Posterior vena cava (tissue), 2 donors: ENCODE measurements around the gene ARL4D. TPM values are rescaled to one million over a fixed set of nuclear protein-coding genes. Genes with fewer than 3 reads are reported as not detected.
"Not testable (repeated sequence)": the region's sequence is repeated elsewhere in the genome, so short reads cannot be mapped to it uniquely, and the experiment has no call there.

Experiments
- DNase-seq: peaks from one replicate; pipeline ENCODE4 v3.0.0-alpha.2; 2020; ENCODE audit warnings: low spot score
- intact Hi-C, 2 donors: fragments of 100-400 bp; cut with DNase I; formaldehyde crosslinking; loops; one replicate each; pipeline versions ENCODE4 v1.14.1 to v1.14.2; 2022 to 2023
- total RNA-seq, 2 donors: library from RNA; stranded (reverse); fragmentation: NEBNext Ultra II Directional; extraction: Animal tissue kit (Norgen Biotek cat#: 25700); gene quantifications; one replicate each; pipeline ENCODE4 v1.2.1, GENCODE V29; 2021
- donor health status: DM: yes; HTN: yes; CAD: no.
- donor health status: DM: yes; HTN: yes; CAD: no.

The ARL4D gene
- total RNA-seq, 2 donors from 2014 or later: 16.1 to 24.3 TPM

DNA sequence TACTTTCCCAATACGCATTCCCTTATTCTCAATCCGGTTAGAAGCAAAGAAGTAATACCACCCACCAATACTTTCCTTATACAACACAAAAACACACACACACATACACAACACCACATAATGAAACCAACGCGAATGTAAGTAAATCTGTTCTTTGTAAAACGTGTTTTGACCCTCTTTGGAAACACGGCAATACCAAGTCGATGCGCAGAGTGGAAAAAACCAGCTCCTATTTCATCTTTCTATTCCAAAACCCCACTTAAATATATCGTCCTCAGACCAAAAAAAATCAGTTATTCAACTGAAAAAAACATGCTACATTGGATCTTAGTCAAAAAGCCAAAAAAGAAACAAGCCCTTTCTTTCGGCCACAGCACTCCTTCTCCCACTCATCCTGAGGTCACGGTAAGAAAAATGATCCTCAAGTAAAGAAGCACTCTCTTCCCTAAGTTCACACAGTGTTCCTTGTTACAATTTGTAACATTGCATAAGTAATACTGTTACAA is 31.0 kb upstream of the ARL4D start:
- DNase-seq: no peak
- intact Hi-C loops: no loop called here

DNA sequence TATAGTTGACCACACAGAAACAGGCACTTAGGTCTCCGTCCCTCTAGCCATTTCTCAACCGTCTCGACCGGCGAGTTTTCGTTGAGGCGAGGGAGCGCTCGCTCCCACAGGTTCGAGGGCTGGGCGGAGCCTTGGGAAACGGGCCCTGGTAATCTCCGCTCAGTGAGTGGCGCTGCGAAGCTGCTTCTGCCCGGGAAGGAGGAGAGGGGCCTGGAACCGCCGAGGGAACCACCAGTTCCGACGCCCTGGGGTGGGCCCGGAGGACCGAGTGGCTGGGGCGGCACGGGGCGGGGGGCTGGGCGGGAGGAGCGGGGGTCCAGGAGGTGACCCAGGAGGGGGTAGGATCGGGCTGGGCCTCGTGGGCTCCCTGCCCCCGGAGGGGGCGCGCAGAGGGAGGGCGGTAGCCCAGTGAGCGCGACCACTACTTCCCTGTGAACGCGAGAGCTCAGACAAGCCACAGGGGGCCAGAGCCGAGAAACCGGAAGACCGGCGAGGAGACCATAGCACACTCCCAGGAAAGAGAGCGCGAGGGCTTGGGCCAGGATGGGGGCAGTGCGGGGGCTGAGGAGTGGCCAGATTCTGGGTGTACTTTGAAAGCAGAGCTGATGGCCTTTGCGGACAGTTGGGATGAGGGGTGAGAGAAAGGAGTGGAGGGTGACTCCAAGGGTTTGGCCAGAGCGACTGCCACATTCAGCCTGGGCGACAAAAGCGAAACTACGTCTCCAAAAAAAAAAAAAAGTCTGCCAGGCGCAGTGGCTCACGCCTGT is 29.9 kb upstream of the ARL4D start:
- intact Hi-C loops: no loop called here
- peak; percentile 94 for DNase-seq

DNA sequence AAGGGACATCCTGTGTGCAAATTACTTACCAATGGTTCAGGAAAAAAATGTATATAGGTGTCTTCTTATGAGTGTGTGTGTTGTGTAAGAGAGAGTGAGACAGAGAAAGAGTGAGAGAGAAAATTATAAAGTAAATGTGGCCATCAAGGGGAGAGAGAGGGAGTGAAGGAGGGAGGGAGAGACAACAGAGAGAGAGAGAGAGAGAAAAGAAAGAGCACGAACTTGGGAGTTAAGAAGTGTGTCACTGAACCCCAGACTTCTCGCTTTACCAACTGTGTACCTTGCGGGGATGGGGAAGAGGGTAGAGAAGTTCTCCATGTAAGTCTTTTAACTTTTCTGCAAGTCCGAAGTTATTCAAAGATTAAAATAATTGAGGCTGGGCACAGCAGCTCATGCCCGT is 28.8 kb upstream of the ARL4D start:
- intact Hi-C loops: no loop called here

DNA sequence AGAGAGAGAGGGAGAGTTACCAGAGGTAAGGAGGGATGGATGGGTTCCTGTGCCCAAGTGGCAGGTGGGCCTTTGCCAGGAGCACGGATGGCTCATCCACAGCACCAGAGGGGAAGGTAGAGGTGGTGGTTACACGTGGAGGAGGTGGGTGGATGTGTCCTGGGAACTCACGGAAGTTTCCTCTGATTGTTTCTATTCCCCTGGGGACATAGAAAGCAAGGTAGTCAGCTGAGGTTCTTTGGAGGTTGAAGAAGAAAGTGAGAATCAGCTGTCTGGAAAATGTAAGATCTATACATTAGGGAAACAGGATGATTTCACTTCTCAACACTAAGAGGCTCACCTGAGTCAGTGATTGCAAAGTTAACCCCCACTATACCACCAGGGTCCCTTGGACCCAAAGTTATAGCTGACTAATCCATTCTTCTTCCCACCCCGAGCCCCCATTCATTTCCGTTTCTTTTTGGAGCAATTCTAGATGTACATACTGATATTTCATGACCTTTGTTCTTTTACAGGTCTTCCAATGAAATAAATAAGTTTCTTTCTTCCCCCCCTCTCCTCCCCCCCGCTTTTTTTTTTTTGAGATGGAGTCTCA is 27.5 kb upstream of the ARL4D start:
- intact Hi-C loops: no loop called here
- no peak for DNase-seq

More for the DNA sequence above, 28.8 kb upstream of the ARL4D start:
- no peak for DNase-seq

DNA sequence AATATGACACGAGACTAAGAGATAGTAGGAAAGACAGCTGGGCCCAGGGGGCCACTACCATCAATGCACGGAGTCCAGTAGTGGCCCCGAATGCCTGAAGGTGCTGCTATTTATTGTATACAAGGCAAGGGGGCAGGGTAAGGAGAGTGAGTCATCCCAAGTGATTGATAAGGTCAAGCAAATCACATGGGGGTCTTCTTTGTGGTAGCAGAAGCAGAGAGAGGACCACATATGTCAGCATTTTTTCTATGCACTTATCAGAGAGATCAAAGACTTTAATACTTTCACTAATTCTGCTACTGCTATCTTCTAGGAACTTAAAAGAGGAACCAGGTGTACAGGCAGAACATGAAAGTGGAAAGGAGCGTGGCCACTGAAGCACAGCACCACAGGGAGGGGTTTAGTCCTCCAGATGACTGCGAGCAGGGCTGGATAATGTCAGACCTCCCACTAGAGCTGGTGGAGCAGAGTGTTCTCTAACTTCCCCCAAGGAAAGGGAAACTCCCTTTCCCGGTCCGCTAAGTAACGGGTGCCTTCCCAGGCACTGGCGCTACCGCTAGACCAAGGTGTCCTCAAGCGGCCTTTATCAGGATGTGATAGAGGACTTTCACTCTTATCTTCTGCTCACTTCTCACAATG is 26.4 kb upstream of the ARL4D start:
- intact Hi-C loops: no loop called here

DNA sequence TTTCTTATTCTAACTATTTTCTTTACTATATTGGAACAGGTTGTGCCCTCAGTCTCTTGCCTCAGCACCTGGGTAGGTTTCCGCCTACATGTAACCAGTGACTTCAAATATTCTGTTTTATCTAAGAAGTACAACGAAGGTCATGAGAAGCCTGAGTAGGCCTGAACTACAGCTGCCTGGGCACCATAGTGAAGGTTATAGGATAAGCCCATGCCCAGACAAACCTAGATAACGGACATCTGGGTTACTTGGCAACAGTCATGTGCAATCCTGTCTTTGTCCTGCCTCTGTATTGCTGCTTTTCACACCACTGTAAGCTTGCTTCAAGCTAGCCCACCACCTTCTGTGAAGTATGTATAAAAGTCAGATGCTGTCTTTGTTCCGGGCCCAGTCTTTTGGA is 25.4 kb upstream of the ARL4D start:
- intact Hi-C loops: no loop called here
- no peak for DNase-seq

More for the DNA sequence above, 26.4 kb upstream of the ARL4D start:
- DNase-seq: no peak

DNA sequence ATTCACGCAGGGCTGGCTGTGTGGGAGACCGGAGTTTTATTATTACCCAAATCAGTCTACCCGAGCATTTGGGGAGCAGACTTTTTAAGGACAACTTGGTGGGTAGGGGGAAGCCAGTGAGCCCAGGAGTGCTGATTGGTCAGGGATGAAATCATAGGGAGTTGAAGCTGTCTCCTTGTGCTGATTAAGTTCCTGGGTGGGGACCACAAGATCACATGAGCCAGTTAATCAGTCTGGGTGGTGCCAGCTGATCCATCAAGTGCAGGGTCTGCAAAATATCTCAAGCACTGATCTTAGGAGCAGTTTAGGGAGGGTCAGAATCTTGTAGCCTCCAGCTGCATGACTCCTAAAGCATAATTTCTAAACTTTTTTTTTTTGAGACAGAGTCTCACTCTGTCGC is 22.9 kb upstream of the ARL4D start:
- DNase-seq, intact Hi-C loops: not testable (repeated sequence)

DNA sequence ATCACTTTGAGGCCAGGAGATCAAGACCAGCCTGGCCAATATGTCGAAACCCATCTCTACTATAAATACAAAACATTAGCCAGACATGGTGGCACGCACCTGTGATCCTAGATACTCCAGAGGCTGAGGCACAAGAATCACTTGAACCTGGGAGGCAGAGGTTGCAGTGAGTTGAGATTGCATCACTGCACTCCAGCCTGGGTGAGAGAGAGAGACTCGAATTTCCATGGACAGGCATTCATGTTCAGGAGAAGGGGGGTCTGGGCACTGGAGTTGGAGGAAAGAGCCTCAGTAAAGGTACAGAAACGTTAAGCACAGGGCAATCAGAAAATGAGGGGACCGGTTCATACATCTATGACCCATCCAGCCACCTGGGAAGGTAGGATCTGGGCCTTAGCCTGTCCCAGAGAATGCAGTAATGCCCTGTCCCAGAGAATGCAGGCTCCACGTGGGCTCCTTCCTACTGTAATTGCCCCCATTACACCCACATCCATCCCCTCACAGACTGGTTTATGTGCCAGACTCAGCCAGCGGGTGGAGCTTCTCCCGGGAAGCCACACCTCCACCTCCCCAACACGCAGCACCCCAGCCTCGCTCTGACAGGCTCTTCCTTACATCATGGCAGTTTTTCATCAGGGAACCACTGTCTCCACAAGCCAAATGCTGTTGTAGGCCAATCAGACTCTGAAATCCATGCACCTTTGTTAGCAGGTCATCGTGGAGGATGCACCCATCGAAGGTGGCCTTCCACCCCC is 21.6 kb upstream of the ARL4D start:
- intact Hi-C loops: no loop called here
- DNase-seq: no peak

DNA sequence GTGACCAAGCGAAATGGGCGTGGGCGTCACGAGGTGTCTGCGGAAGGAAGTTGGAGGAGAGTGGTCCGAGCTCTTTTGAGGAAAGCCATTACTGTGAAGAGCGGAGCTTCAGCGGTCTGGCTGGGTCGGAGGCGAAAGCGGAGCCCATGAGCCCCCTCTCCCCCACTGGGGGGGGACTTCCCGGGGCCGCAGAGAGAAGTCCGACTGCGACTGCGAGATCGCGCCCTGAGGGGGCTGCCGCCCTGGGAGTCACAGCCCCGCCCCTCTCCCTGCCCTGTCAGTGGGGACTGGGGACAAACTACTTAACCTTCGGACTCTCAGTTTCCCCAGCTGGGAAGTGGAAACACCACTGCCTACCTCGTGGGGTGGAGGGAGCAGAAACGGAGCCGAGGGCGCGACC is 20.0 kb upstream of the ARL4D start:
- no peak for DNase-seq
- intact Hi-C loops: no loop called here

DNA sequence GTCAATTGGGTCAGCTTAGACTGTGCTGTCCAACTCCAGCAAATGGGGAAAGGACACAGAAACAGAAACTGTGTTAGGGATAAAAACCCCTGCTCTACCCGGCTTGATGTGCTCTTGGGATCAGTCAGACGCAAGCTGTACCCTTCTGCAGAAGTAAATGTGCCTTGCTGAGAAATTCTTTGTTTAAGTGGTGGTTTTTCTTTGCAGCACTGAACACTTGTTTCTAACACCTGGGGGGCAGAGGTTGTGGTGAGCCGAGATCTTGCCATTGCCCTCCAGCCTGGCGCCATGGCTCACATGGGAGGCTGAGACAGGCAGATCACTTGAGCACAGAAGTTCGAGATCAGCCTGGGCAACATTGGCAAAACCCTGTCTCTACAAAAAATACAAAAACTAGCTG is 18.5 kb upstream of the ARL4D start:
- no peak for DNase-seq
- intact Hi-C loops: no loop called here

DNA sequence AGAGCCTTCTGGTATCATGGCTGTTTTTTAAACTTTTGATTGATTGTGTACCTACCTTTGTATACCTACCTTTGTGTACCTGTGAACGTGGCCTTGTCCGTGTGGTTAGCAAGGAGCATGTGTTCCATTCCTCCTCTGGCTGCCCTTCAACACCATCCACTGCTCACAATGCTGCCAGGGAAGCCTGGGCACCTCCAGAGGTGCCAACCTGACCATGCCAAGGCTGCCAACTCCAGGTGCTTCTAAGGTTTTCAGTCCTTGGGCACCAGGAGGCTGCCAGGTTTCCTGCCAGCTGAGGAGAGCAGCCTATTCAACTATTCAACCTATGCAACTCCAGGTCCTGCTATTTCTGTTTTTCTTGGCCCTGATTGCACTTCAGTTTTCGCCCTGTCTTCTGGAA is 17.6 kb upstream of the ARL4D start:
- intact Hi-C loops: no loop called here
- no peak for DNase-seq

DNA sequence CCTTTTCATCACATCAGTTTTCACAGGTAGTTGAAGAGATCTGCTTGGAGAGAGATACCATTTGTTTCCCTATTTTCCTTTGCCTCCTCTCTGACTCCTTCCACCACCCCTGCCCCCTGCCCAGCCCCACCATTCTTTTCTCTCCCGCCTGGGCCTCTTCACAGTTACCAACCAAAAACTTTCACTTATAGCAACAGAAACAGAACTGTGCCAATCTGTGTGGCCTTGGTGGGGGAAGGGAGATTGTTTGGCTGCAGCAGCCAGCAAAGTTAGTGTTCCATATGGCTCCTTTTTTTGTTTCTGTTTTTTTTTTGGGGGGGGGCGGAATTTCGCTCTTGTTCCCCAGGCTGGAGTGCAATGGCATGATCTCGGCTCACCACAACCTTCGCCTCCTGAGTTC is 17.2 kb upstream of the ARL4D start:
- DNase-seq: no peak

DNA sequence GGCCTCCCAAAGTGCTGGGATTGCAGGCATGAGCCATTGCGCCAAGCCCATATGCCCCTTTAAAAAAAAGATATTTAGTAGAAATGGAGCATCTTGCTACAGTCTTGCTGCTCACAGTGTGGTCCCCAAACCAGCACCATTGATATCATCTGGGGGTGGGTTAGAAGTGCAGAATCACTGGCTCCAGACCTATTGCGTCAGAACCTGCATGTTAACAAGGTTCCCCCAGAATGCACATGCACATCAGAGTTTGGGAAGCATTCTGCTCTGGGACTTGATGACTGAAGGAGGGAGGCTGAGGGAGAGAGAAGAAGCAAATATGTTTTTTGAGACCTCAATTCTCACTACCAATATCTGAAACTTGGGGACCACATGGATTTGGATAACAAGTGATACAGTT is 16.0 kb upstream of the ARL4D start:
- no peak for DNase-seq
- intact Hi-C loops: no loop called here

More for the DNA sequence above, 17.2 kb upstream of the ARL4D start:
- intact Hi-C loops: no loop called here

DNA sequence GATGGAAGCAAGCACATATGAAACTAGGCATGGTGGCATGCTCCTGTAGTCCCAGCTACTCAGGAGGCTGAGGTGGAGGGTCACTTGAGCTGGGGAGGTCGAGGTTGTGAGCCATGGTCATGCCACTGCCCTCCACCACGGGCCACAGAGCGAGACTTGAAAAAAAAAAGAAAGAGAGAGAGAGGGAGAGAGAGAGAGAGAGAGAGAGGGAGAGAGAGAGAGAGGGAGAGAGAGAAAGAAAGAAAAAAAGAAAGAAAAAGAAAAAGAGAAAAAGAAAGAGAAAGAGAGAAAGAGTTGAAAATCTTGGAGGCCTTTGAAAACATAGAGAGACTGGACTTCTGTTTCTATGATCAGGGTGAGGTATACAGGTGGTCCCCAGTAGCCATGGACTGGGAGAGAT is 15.4 kb upstream of the ARL4D start:
- no peak for DNase-seq
- intact Hi-C loops: no loop called here

DNA sequence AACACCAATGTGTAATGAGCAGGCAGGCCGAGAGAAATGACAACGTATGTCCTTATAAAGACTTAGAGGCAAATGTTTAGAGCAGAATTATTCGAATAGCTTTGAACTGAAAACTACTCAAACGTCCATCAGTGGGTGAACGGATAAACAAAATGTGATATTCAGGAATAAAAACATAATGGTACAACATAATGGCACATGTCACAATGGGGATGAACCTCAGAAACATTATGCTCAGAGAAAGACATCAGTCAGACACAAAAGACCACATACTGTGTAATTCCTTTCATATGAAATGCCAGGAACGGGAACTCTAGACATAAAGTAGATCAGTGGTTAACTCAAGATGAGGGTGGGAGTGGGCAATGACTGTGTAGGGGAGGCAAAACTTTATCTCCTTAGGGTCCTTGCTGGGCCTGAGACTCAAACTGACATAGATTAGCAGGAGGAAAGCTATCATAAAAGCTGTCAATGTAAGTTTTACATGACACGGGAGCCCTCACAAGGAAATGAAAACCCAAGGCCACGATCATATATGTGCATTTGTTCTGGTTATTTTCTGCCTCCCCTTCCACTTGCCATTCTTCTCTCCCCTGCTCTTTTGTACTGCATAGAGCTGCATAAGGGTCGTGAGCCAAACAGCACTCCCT is 14.8 kb upstream of the ARL4D start:
- intact Hi-C loops: no loop called here
- no peak for DNase-seq

DNA sequence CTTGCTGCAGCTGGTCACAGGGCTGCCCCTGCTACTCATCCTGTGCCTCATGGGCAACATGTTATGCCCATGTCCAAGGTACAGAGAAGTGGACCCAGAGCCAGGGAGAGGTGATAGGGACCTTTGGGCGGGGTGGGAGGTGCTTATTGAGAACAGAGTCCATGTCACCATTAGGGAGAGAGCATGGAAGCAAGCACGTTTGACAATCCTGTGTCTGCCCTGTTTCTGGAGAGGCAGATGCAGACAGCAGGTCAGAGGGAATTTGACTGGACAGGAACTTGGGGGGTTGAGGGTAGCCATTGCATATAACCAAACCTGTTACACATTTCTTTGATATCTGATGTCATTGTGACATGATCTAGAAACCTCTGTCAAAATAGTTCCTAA is 14.3 kb upstream of the ARL4D start:
- intact Hi-C loops: no loop called here
- DNase-seq: no peak

DNA sequence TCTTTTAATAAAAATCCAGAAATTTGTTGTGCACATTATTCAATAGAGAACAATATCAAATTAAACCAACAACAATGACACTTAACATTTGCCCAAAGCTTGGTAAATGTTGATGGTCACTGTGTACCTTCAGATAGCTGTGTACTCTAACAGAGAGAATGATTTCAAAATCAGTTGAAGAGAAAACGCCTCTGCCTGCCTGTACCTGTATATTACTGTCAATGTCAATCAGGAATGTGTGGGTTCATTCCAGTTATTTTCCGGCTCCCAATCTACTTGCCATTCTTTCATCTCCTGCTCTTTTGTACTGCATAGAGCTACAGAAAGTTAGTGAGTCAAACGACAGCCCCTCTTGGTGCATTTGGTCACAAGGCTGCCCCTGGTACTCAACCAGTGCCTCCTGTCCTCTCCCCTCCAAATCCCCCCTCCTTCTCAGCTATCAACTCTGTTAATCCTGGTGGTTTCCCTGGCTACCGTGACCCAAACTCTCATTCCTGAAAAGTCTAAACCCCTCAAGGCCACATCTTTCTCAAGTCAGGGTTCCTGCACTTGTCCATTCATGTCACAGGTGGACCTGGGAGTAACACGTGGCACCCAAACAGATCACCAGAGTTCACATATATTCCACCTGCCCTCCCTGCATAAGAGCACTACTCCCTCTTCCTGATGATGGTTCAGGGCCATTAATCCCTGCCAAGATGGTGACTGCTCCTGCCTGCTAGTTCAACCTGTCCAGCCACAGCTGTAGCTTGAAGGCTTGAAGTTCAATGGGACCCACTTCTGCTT is 13.6 kb upstream of the ARL4D start:
- DNase-seq: no peak
- intact Hi-C loops: no loop called here

DNA sequence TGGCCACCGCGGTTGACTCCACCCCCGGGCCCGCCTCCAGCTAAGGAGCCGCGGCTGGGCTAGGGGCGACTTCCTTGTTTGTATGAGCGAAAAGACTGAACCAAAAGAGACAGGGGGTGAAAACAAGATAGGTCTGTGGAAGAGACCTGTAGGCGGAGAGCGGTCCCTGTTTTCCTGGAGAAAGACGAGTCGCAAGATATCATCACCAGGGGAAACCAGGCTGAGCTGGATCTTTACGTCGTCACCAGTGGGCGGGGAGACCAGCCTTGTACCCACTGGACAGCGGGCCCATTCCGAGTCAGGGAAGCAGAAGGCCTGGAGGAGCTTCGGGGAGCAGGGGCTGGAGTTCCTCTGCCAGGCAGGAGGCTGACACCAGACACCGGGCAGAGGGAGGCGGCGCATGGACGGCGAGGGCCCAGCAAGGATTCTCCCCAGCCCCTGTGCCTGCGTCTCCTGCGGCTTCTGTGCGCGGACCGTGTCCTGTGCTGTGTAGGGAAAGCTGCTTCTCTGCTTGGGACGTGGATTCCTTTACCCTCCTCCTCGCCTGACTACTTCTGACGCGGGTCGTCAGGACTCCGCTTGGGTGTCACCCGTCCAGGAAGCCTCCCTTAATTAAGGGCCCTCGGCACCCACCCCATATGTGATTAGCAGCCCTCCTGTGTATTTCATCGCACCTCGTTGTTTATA is 10.3 kb upstream of the ARL4D start:
- DNase-seq: peak; percentile 97
- intact Hi-C loops: no loop called here
